ENCODE results near the gene ZNF20. TPM values are rescaled to one million over a fixed set of nuclear protein-coding genes. Genes with fewer than 3 reads are reported as not detected.
"Not testable (repeated sequence)": the region's sequence is repeated elsewhere in the genome, so short reads cannot be mapped to it uniquely, and the experiment has no call there.

Gene ZNF20
- total and polyA plus RNA-seq, 2 experiments from 2014 or later = 2.1 to 5.5 TPM

- Histone ChIP-seq H3K79me2 (ENCODE audit: insufficient read depth) (peaks cover 23% of the 10 kb centered on the region), H3K36me3 (ENCODE audit: low read depth) (no peaks in the 10 kb centered on the region), H3K4me2 (ENCODE audit: unreplicated experiment) (no peak overlapping the region), H3K27me3 (replicated peaks; ENCODE audit: insufficient read depth) (no peaks in the 10 kb centered on the region), H3K4me3 (no peak overlapping the region), H4K20me1 (ENCODE audit: insufficient read depth) (no peaks in the 10 kb centered on the region), H3F3A (ENCODE audit: insufficient read depth) (peaks cover 6% of the 10 kb centered on the region; the same call in 1 of the 2 replicates), H3K4me1 (ENCODE audit: insufficient read depth) (peaks cover 5% of the 10 kb centered on the region; the same call in 1 of the 2 replicates), H3K9me3 (ENCODE audit: low read depth) (no peaks in the 10 kb centered on the region), H3K9me2 (ENCODE audit: insufficient read depth) (no peaks in the 10 kb centered on the region), H2AFZ (no peak overlapping the region; the same call in 1 of the 2 replicates), H3K9ac (no peak overlapping the region), H3K27ac (no peak overlapping the region)
- TF ChIP-seq EZH2 (IDR thresholded peaks at IDR 0.05; ENCODE audit: insufficient read depth, poor library complexity, severe bottlenecking) (no peak), EZH2phosphoT487 (IDR thresholded peaks at IDR 0.05; ENCODE audit: insufficient read depth, low read depth) (no peak)
- WGBS, 2 experiments (ENCODE audit: low coverage in 1 of 2, low lambda C conversion rate in 2 of 2, missing lambda C conversion rate in 2 of 2) = 48 to 56% methylated on average over 4 to 5 of the region's 5 CpGs
- DNase-seq = peak; percentile 78
- in situ Hi-C loops (cut with MboI) = no loop called here
These were observed 49.3 kb downstream of the ZNF20 start for GRCh38 chr19:12090807-12091206.

GRCh38 chr19:12085074-12085818 lies 54.9 kb downstream of the ZNF20 start:
- Histone ChIP-seq H3K9me2 (ENCODE audit: insufficient read depth) (no peaks in the 10 kb centered on the region), H3K27me3 (replicated peaks; ENCODE audit: insufficient read depth) (no peaks in the 10 kb centered on the region), H3F3A (ENCODE audit: insufficient read depth) (no peaks in the 10 kb centered on the region), H3K79me2 (ENCODE audit: insufficient read depth) (no peaks in the 10 kb centered on the region), H2AFZ (no peak overlapping the region), H3K4me1 (ENCODE audit: insufficient read depth) (no peaks in the 10 kb centered on the region), H4K20me1 (ENCODE audit: insufficient read depth) (no peaks in the 10 kb centered on the region), H3K4me3 (no peak overlapping the region), H3K9me3 (ENCODE audit: low read depth) (no peaks in the 10 kb centered on the region), H3K27ac (no peak overlapping the region), H3K36me3 (ENCODE audit: low read depth) (no peaks in the 10 kb centered on the region; the same call in 1 of the 2 replicates), H3K4me2 (ENCODE audit: unreplicated experiment) (no peak overlapping the region), H3K9ac (no peak overlapping the region)
- in situ Hi-C loops (cut with MboI) = no loop called here
- no peak for TF ChIP-seq EZH2 (IDR thresholded peaks at IDR 0.05; ENCODE audit: insufficient read depth, poor library complexity, severe bottlenecking)
- TF ChIP-seq EZH2phosphoT487 (IDR thresholded peaks at IDR 0.05; ENCODE audit: insufficient read depth, low read depth) = no peak
- no peak for DNase-seq
- 98% methylated on average over 5 of the region's 5 CpGs for WGBS, 2 experiments (ENCODE audit: low coverage in 1 of 2, low lambda C conversion rate in 2 of 2, missing lambda C conversion rate in 2 of 2)

GRCh38 chr19:12083336-12083735 lies 56.8 kb downstream of the ZNF20 start:
- H3K9me2 ChIP-seq (ENCODE audit: insufficient read depth); H4K20me1 ChIP-seq (ENCODE audit: insufficient read depth); H3K4me3 ChIP-seq; H3K4me1 ChIP-seq (ENCODE audit: insufficient read depth); H3K4me2 ChIP-seq (ENCODE audit: unreplicated experiment); H3K79me2 ChIP-seq (ENCODE audit: insufficient read depth); H3F3A ChIP-seq (ENCODE audit: insufficient read depth); in situ Hi-C loops (cut with MboI); DNase-seq; H2AFZ ChIP-seq; H3K9me3 ChIP-seq (ENCODE audit: low read depth); H3K9ac ChIP-seq; H3K27ac ChIP-seq; H3K27me3 ChIP-seq (replicated peaks; ENCODE audit: insufficient read depth): not testable (repeated sequence)
- H3K36me3 ChIP-seq (ENCODE audit: low read depth) = peaks cover 12% of the 10 kb centered on the region
- 93 to 94% methylated on average over 6 of the region's 6 CpGs for WGBS, 2 experiments (ENCODE audit: low coverage in 1 of 2, low lambda C conversion rate in 2 of 2, missing lambda C conversion rate in 2 of 2)

Small RNA genes lying within 50 kb of the gene (small RNA-seq; reads per million reads assigned to genes)
- gene RF00019 (ENCODE audit: low read depth, low replicate concordance) = not detected
- not detected for gene RNA5SP467 (ENCODE audit: low read depth, low replicate concordance)

Other genes with a start within 250 kb of the ZNF20 start
- 6.3 and 6.8 TPM in 2 replicates for gene ZNF700, start 215.2 kb downstream of the ZNF20 start, total RNA-seq (2014; rRNA removed; shearing (Covaris generic))
- gene ZNF700, start 215.2 kb downstream of the ZNF20 start, polyA plus RNA-seq (2016; fragmentation: Nextera tagmentation; extraction: Ambion mirVana) = 3.2 TPM in 2 replicates
- 0.63 and 1.8 TPM in 2 replicates for gene ZNF763, start 175.3 kb downstream of the ZNF20 start, total RNA-seq (2014; rRNA removed; shearing (Covaris generic))
- 1.4 and 1.6 TPM in 2 replicates for gene ZNF763, start 175.3 kb downstream of the ZNF20 start, polyA plus RNA-seq (2016; fragmentation: Nextera tagmentation; extraction: Ambion mirVana)
- 1.5 and 7.6 TPM in 2 replicates for gene ZNF433, start 104.7 kb downstream of the ZNF20 start, total RNA-seq (2014; rRNA removed; shearing (Covaris generic))
- gene ZNF433, start 104.7 kb downstream of the ZNF20 start, polyA plus RNA-seq (2016; fragmentation: Nextera tagmentation; extraction: Ambion mirVana) = 4.2 and 5.0 TPM in 2 replicates
- not detected in 2 replicates for gene ZNF878, start 87.4 kb downstream of the ZNF20 start, total RNA-seq (2014; rRNA removed; shearing (Covaris generic))
- gene ZNF878, start 87.4 kb downstream of the ZNF20 start, polyA plus RNA-seq (2016; fragmentation: Nextera tagmentation; extraction: Ambion mirVana) = 0.18 TPM in 1 of 2 replicates, not detected in the other
- gene ZNF844, start 75.6 kb downstream of the ZNF20 start, total RNA-seq (2014; rRNA removed; shearing (Covaris generic)) = 4.0 and 4.2 TPM in 2 replicates
- gene ZNF844, start 75.6 kb downstream of the ZNF20 start, polyA plus RNA-seq (2016; fragmentation: Nextera tagmentation; extraction: Ambion mirVana) = 1.7 and 2.3 TPM in 2 replicates
- gene ZNF625, start 16.4 kb upstream of the ZNF20 start, total RNA-seq (2014; rRNA removed; shearing (Covaris generic)) = 3.2 and 7.2 TPM in 2 replicates
- 1.5 and 2.4 TPM in 2 replicates for gene ZNF625, start 16.4 kb upstream of the ZNF20 start, polyA plus RNA-seq (2016; fragmentation: Nextera tagmentation; extraction: Ambion mirVana)
- gene ZNF136, start 22.7 kb upstream of the ZNF20 start, total RNA-seq (2014; rRNA removed; shearing (Covaris generic)) = 3.0 and 5.1 TPM in 2 replicates
- 4.6 and 4.8 TPM in 2 replicates for gene ZNF136, start 22.7 kb upstream of the ZNF20 start, polyA plus RNA-seq (2016; fragmentation: Nextera tagmentation; extraction: Ambion mirVana)
- gene ZNF44, start 154.5 kb upstream of the ZNF20 start, total RNA-seq (2014; rRNA removed; shearing (Covaris generic)) = 5.5 and 6.1 TPM in 2 replicates
- gene ZNF44, start 154.5 kb upstream of the ZNF20 start, polyA plus RNA-seq (2016; fragmentation: Nextera tagmentation; extraction: Ambion mirVana) = 6.4 and 7.2 TPM in 2 replicates
- 1.8 and 16.4 TPM in 2 replicates for gene ZNF563, start 193.3 kb upstream of the ZNF20 start, total RNA-seq (2014; rRNA removed; shearing (Covaris generic))
- 2.6 and 2.8 TPM in 2 replicates for gene ZNF563, start 193.3 kb upstream of the ZNF20 start, polyA plus RNA-seq (2016; fragmentation: Nextera tagmentation; extraction: Ambion mirVana)
- 2.1 and 3.6 TPM in 2 replicates for gene ZNF442, start 225.3 kb upstream of the ZNF20 start, total RNA-seq (2014; rRNA removed; shearing (Covaris generic))
- gene ZNF442, start 225.3 kb upstream of the ZNF20 start, polyA plus RNA-seq (2016; fragmentation: Nextera tagmentation; extraction: Ambion mirVana) = 0.71 and 1.3 TPM in 2 replicates